HepG2 (cell line): ENCODE data around the gene SH2D3C.

Source experiments
- EZH2 ChIP-seq: conservative IDR thresholded peaks from 2 replicates; pipeline ENCODE4 v1.6.1; 2012; ENCODE audit warnings: mild to moderate bottlenecking, low read depth, low read length, moderate library complexity
- POLR2AphosphoS2 ChIP-seq: IDR thresholded peaks from 2 replicates; pipeline ENCODE4 v1.6.1; 2011; ENCODE audit warnings: low read depth, low read length, improper control_type of control experiment
- TF ChIP-seq, protein P1 (sequence below): sonication (generic); formaldehyde crosslinking; IDR thresholded peaks from 2 replicates; pipeline ENCODE4 v1.5.0; 2020; ENCODE audit warnings: mild to moderate bottlenecking, missing genetic modification reagents, moderate library complexity

DNA sequence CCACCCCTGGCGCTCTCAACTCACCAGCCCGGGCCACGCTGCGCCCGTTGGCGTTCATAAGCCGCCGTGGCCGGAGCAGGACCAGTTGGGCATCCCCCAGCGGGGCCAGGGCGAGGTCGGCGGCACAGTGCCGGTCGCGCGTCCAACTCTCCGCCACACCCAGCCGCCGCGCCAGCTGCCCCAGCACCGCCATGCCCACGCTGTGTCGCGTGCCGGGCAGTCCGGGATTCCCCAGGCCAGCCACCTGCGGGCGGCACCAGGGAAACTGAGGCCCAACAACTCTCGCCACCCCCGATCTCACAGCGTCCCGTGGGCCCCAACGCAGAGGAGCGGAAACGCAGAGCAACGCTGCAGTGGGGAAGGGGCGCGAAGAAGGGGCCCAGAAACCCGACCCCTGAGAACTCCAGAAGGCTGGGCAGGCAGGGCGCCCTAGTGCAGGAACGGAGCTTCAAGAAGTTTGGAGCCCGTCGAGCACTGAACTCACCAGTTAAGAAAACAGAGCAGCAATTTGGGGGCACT lies 63.5 kb downstream of the SH2D3C start:
- TF ChIP-seq EZH2 (no peak), POLR2AphosphoS2 (no peak)
- TF ChIP-seq, protein P1, sequence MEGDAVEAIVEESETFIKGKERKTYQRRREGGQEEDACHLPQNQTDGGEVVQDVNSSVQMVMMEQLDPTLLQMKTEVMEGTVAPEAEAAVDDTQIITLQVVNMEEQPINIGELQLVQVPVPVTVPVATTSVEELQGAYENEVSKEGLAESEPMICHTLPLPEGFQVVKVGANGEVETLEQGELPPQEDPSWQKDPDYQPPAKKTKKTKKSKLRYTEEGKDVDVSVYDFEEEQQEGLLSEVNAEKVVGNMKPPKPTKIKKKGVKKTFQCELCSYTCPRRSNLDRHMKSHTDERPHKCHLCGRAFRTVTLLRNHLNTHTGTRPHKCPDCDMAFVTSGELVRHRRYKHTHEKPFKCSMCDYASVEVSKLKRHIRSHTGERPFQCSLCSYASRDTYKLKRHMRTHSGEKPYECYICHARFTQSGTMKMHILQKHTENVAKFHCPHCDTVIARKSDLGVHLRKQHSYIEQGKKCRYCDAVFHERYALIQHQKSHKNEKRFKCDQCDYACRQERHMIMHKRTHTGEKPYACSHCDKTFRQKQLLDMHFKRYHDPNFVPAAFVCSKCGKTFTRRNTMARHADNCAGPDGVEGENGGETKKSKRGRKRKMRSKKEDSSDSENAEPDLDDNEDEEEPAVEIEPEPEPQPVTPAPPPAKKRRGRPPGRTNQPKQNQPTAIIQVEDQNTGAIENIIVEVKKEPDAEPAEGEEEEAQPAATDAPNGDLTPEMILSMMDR (CRISPR knock-in tag): no peak
